Mononuclear cell (primary cell): Measurements from ENCODE around the gene NXT1. TPM values are rescaled to one million over a fixed set of nuclear protein-coding genes. Genes with fewer than 3 reads are reported as not detected.

ENCODE experiments used
- H3K27me3 ChIP-seq: 2 replicates; pipeline ENCODE4 v1.6.0; 2011; ENCODE audit warnings: low read length, control low read depth; ENCODE audit not compliant: insufficient read depth
- H3K4me1 ChIP-seq: 2 replicates; pipeline ENCODE4 v1.5.1; 2011; ENCODE audit warnings: mild to moderate bottlenecking, low read length, control low read depth; ENCODE audit not compliant: insufficient read depth
- H3K4me3 ChIP-seq: 2 replicates; pipeline ENCODE4 v1.5.1; 2011; ENCODE audit warnings: mild to moderate bottlenecking, low read length, moderate library complexity
- H3K9me3 ChIP-seq: 2 replicates; pipeline ENCODE4 v1.5.1; 2011; ENCODE audit warnings: low read depth, mild to moderate bottlenecking, control low read depth, low read length
- total RNA-seq: library from RNA; depleted of rRNA; stranded (reverse); fragments of >200 nt; gene quantifications from one replicate; pipeline ENCODE4 v1.2.3, GENCODE V29; 2012

Gene NXT1
- total RNA-seq, 1 donor = 69.5 TPM

GRCh38 chr20:23316626-23317025 lies 34.0 kb upstream of the NXT1 start:
- Histone ChIP-seq H3K27me3 (no peaks in the 10 kb centered on the region), H3K9me3 (no peaks in the 10 kb centered on the region), H3K4me1 (no peaks in the 10 kb centered on the region), H3K4me3 (no peak overlapping the region)

- Histone ChIP-seq H3K4me3 (no peak overlapping the region), H3K27me3 (no peaks in the 10 kb centered on the region)
These were observed 33.5 kb upstream of the NXT1 start for GRCh38 chr20:23317081-23317480.

DNA sequence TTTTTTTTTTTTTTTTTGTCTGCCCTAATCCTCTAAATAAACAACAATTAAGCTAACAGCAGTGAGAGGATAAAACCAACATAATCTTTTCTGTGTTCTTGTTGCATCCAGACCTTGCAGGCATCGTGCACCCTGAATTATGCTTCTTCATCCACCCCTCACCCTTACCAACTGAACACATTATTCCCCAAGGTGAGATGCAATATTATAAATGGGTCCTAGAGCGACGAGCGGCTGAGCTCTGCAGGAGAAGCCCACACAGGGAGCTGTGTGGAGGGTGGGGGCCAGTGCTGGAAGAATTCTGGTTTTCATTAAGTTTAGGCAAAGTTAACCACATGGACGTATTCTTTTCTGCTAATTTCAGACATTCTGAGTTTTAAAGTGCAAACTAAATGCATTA lies 32.2 kb upstream of the NXT1 start:
- H3K9me3 ChIP-seq = no peaks in the 10 kb centered on the region

More at GRCh38 chr20:23317081-23317480, 33.5 kb upstream of the NXT1 start:
- Histone ChIP-seq H3K4me1 (no peaks in the 10 kb centered on the region), H3K9me3 (no peaks in the 10 kb centered on the region)

GRCh38 chr20:23320317-23320716 lies 30.3 kb upstream of the NXT1 start:
- H3K4me3 ChIP-seq = no peak overlapping the region
- no peaks in the 10 kb centered on the region for H3K9me3 ChIP-seq
- no peaks in the 10 kb centered on the region for H3K27me3 ChIP-seq
- H3K4me1 ChIP-seq = no peaks in the 10 kb centered on the region

More for the DNA sequence above, 32.2 kb upstream of the NXT1 start:
- no peak overlapping the region for H3K4me3 ChIP-seq
- no peaks in the 10 kb centered on the region for H3K27me3 ChIP-seq
- no peaks in the 10 kb centered on the region for H3K4me1 ChIP-seq

DNA sequence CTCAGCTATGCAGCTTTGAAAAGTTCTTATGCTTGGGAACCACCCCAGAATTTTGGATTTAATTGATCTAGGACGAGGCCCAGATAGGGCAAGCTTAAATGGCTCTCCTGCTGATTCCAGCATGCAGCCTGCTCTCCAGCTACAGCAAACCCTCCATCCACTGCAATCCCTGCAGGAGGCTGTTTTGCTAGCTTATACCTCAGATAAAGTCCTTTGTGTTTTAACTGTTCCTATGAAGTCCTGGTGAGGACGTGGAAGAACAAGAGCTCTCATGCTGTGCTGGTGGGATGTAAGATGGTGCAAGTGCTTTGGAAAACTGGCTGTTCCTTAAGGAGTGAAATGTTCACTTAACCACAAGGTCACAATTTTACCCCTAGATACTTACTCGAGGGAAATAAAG lies 25.5 kb upstream of the NXT1 start:
- Histone ChIP-seq H3K4me3 (no peak overlapping the region), H3K9me3 (no peaks in the 10 kb centered on the region), H3K27me3 (no peaks in the 10 kb centered on the region), H3K4me1 (no peaks in the 10 kb centered on the region)

GRCh38 chr20:23326774-23327173 lies 23.8 kb upstream of the NXT1 start:
- Histone ChIP-seq H3K4me3 (no peak overlapping the region), H3K9me3 (no peaks in the 10 kb centered on the region), H3K27me3 (no peaks in the 10 kb centered on the region), H3K4me1 (no peaks in the 10 kb centered on the region)

DNA sequence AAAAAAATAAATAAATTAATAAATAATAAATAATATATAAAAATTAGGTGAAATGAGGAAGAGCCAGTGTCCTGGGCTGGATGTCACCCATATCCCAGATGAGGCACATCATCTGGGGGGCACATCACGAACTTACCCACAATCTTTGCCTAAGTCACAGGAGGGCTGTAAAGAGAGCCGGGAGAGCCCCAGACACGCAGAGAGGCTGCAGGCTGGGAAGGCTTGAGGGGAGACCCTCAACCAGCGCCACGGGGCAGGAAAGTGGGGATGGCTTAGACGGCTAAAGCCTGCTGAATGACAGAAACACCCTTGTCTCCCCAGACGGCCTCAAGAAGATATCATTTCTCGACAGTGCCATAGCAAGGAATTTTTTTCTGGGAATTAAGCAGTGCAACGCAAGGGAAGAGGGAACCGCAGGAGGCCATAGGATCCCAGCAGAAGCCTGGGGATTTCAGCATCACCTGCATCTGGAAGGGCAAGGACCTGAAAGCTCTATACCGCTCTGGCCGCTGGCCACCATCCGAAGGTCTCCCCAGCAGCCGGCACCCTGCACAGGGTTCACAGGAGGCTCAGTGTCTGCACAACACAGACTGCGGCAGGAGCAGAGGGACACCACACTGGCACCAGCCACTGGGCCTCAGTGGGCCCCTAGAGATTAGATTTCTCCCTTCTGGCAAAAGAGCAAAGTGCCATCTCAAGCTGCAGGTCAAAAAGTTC lies 22.8 kb upstream of the NXT1 start:
- no peak overlapping the region for H3K4me3 ChIP-seq
- no peaks in the 10 kb centered on the region for H3K27me3 ChIP-seq
- H3K4me1 ChIP-seq = no peaks in the 10 kb centered on the region
- H3K9me3 ChIP-seq = no peaks in the 10 kb centered on the region

- H3K4me1 ChIP-seq = no peaks in the 10 kb centered on the region
- no peak overlapping the region for H3K4me3 ChIP-seq
- no peaks in the 10 kb centered on the region for H3K9me3 ChIP-seq
- H3K27me3 ChIP-seq = no peaks in the 10 kb centered on the region
These were observed 18.9 kb upstream of the NXT1 start for GRCh38 chr20:23331450-23332350.

DNA sequence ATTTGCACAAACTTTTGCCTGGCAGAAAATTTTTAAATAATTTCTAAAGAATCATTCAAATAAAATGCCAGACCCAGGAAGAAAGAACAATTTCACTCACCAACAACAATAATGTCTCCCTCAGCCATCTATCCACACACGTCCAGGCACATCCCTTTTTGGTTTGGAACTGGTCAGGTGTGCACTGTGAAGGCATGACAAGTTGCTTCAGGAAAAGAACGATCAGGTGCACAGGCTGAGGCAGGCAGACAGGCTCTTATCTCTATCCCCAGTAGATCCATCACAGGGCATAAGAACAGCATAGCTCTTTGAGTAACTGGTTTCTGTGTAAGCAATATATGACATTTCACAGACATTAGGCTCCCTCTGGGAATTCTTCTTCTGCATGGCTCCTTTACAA lies 18.1 kb upstream of the NXT1 start:
- no peaks in the 10 kb centered on the region for H3K27me3 ChIP-seq
- H3K4me3 ChIP-seq = no peak overlapping the region

GRCh38 chr20:23334111-23334510 lies 16.5 kb upstream of the NXT1 start:
- Histone ChIP-seq H3K4me1 (no peaks in the 10 kb centered on the region), H3K4me3 (no peak overlapping the region), H3K27me3 (no peaks in the 10 kb centered on the region), H3K9me3 (no peaks in the 10 kb centered on the region)

More for the DNA sequence above, 18.1 kb upstream of the NXT1 start:
- Histone ChIP-seq H3K4me1 (no peaks in the 10 kb centered on the region), H3K9me3 (no peaks in the 10 kb centered on the region)

GRCh38 chr20:23335521-23335920 lies 15.1 kb upstream of the NXT1 start:
- Histone ChIP-seq H3K27me3 (no peaks in the 10 kb centered on the region), H3K4me1 (no peaks in the 10 kb centered on the region), H3K9me3 (no peaks in the 10 kb centered on the region), H3K4me3 (no peak overlapping the region)

DNA sequence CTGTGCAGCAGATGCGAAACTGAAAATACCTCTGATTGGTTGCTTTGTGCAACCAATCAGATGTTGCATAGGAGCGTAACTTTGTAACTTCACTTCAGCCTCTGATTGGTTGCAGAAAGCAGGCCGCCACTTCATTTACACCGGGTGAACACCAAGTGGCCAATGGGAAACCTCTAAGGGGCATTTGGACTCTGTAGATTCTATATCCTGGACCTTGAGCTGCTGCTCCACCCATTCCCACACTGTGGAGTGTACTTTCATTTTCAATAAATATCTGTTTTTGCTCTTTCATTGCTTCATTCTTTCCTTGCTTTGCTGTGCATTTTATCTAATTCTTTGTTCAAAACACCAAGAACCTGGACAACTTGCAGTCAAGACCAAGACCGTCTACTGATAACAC lies 14.1 kb upstream of the NXT1 start:
- H3K9me3 ChIP-seq = no peaks in the 10 kb centered on the region
- no peak overlapping the region for H3K4me3 ChIP-seq
- no peaks in the 10 kb centered on the region for H3K4me1 ChIP-seq
- no peaks in the 10 kb centered on the region for H3K27me3 ChIP-seq

DNA sequence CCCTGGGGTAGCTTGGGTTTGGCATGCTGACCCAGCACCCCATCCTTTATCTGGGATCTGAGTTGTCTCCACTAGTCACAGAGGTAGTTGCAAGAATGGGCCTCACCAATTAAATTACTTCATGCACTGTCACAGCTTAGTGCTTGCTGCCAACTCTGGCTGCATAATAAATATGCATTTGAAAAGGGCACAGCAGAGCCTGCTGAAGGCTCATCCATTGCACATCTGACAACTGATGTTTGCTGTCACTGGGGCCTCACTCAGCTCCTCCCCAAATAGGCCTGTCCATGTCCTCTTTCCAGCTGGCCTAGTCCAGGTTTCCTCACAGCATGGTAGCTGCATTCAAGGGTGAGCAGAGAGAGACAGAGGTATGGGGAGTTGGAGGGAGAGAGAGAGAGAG lies 13.3 kb upstream of the NXT1 start:
- no peaks in the 10 kb centered on the region for H3K9me3 ChIP-seq
- no peaks in the 10 kb centered on the region for H3K4me1 ChIP-seq
- H3K4me3 ChIP-seq = no peak overlapping the region
- no peaks in the 10 kb centered on the region for H3K27me3 ChIP-seq

DNA sequence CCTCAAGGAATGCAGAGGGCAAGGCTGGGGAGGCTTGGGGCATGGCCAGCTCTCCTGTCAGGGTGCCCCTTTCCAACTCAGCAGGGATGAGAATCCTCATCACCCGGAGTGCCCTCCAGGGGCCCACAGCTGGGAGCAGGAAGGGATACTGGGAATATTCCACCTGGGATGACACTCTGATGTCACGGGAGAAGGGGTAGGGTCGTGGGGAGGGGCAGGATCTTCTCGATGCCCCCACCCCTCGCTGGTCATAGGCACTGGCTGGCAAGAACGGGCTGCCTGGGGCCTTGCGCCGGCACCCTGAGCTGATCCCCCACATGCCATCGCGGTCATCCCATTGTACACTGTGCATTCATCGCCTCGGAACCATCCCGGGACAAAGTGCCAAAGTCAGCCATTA lies 10.6 kb upstream of the NXT1 start:
- Histone ChIP-seq H3K4me1 (no peaks in the 10 kb centered on the region), H3K9me3 (no peaks in the 10 kb centered on the region), H3K4me3 (no peak overlapping the region), H3K27me3 (no peaks in the 10 kb centered on the region)

DNA sequence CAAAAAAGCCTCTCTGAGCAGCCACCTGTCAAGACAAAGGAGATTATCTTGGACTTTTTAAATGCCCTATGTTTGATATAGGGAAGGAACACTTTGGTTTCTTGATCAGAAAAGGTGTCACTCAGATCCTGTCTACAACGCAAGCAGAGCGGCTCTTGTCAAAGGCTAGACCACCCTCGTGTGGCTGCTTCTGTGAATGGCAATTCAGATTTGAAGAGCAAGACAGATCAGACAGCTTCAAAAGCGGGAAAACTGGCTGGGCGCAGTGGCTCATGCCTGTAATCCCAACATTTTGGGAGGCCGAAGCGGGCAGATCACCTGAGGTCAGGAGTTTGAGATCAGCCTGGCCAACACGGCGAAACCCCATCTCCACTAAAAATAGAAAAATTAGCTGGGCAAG lies 10.1 kb upstream of the NXT1 start:
- Histone ChIP-seq H3K27me3 (no peaks in the 10 kb centered on the region), H3K4me1 (no peaks in the 10 kb centered on the region), H3K9me3 (no peaks in the 10 kb centered on the region), H3K4me3 (no peak overlapping the region)
